ENCODE results near the gene TEX26. TPM values are rescaled to one million over a fixed set of nuclear protein-coding genes. Genes with fewer than 3 reads are reported as not detected.

Gene TEX26
- not detected in 2 replicates for total RNA-seq

GRCh38 chr13:30932481-30933353 is at the start of gene TEX26:
TEX26 (plus strand) TSS chr13:30932656; CDS start chr13:30932716, 60 bp downstream.

GRCh38 chr13:30905932-30906383 is 26.5 kb upstream of the TEX26 start, which contains the start of gene MEDAG:
MEDAG (plus strand) TSS chr13:30906271; CDS start chr13:30906516, 245 bp downstream.

Other genes starting within 250 kb of the TEX26 start
- not detected in 2 replicates for gene ALOX5AP, start 197.1 kb upstream of the TEX26 start, total RNA-seq
- 2.2 and 2.4 TPM in 2 replicates for gene MEDAG, start 26.4 kb upstream of the TEX26 start, total RNA-seq
- gene HSPH1, start 229.2 kb downstream of the TEX26 start, total RNA-seq: 11.2 and 18.1 TPM in 2 replicates